ENCODE results near the gene RCOR3.
A peak's percentile ranks its signal among the peaks of the same experiment; 100 is the strongest.
"Not testable (repeated sequence)": the region's sequence is repeated elsewhere in the genome, so short reads cannot be mapped to it uniquely, and the experiment has no call there.

RCOR3 gene

GRCh38 chr1:211340622-211341507 is 81.7 kb downstream of the RCOR3 start:
- no peak for DNase-seq (ENCODE audit: low spot score)

- DNase-seq (ENCODE audit: low spot score) = no peak
Measured at GRCh38 chr1:211341999-211342398, 82.8 kb downstream of the RCOR3 start.

- DNase-seq (ENCODE audit: low spot score) = no peak
Measured at GRCh38 chr1:211343607-211344006, 84.4 kb downstream of the RCOR3 start.

- DNase-seq (ENCODE audit: low spot score) = no peak
Measured at GRCh38 chr1:211344152-211344618, 85.0 kb downstream of the RCOR3 start.

GRCh38 chr1:211345719-211346118 is 86.6 kb downstream of the RCOR3 start:
- no peak for DNase-seq (ENCODE audit: low spot score)

- DNase-seq (ENCODE audit: low spot score) = no peak
Measured at GRCh38 chr1:211347077-211347844, 88.1 kb downstream of the RCOR3 start.

- no peak for DNase-seq (ENCODE audit: low spot score)
Measured at GRCh38 chr1:211348547-211348946, 89.4 kb downstream of the RCOR3 start.

- DNase-seq (ENCODE audit: low spot score) = no peak
Measured at GRCh38 chr1:211349741-211350140, 90.6 kb downstream of the RCOR3 start.

GRCh38 chr1:211352055-211352454 is 92.9 kb downstream of the RCOR3 start:
- not testable (repeated sequence) for DNase-seq (ENCODE audit: low spot score)

GRCh38 chr1:211352465-211352864 is 93.3 kb downstream of the RCOR3 start:
- no peak for DNase-seq (ENCODE audit: low spot score)

- peak; percentile 73 for DNase-seq (ENCODE audit: low spot score)
Measured at GRCh38 chr1:211352985-211353515, 93.9 kb downstream of the RCOR3 start.

- no peak for DNase-seq (ENCODE audit: low spot score)
Measured at GRCh38 chr1:211353562-211354212, 94.5 kb downstream of the RCOR3 start.

GRCh38 chr1:211355873-211356272 is 96.7 kb downstream of the RCOR3 start:
- DNase-seq (ENCODE audit: low spot score) = no peak

- no peak for DNase-seq (ENCODE audit: low spot score)
Measured at GRCh38 chr1:211356723-211357407, 97.7 kb downstream of the RCOR3 start.

- DNase-seq (ENCODE audit: low spot score) = no peak
Measured at GRCh38 chr1:211358685-211359084, 99.5 kb downstream of the RCOR3 start.

- no peak for DNase-seq (ENCODE audit: low spot score)
Measured at GRCh38 chr1:211359876-211360275, 100.7 kb downstream of the RCOR3 start.

- DNase-seq (ENCODE audit: low spot score) = no peak
Measured at GRCh38 chr1:211361202-211361601, 102.0 kb downstream of the RCOR3 start.

All from CD4-positive, alpha-beta T cell treated with Interleukin-2 at 100 ng/mL for 4 hours (primary cell).